ENCODE measurements around the gene MTO1. TPM values are rescaled to one million over a fixed set of nuclear protein-coding genes. Genes with fewer than 3 reads are reported as not detected.
"Not testable (repeated sequence)": the region's sequence is repeated elsewhere in the genome, so short reads cannot be mapped to it uniquely, and the experiment has no call there.

MTO1 gene
- total and polyA plus RNA-seq, 2 donors from 2014 or later = 14.9 to 32.8 TPM

DNA sequence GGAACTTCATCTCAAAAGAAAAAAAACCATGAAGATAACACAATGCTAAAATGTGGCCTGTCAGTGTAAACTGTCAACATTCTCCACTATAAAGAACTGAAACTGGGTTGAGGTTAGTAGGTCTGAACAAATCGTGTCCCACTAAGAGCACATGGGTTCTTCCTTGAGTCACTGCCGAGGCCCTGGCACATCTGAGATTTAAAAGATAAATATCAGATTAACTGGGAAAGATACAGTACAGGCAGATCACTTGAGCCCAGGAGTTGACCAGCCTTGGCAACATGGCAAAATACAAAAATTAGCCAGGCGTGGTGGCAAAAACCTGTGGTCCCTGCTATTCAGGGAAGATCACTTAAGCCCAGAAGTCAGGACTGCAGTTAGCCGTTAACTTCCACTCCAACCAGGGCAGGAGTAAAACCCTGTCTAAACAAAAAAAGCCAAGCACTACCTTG is 53.7 kb downstream of the MTO1 start:
- DNase-seq (no peak), FAIRE-seq (no peak)
- TF ChIP-seq, protein P1, sequence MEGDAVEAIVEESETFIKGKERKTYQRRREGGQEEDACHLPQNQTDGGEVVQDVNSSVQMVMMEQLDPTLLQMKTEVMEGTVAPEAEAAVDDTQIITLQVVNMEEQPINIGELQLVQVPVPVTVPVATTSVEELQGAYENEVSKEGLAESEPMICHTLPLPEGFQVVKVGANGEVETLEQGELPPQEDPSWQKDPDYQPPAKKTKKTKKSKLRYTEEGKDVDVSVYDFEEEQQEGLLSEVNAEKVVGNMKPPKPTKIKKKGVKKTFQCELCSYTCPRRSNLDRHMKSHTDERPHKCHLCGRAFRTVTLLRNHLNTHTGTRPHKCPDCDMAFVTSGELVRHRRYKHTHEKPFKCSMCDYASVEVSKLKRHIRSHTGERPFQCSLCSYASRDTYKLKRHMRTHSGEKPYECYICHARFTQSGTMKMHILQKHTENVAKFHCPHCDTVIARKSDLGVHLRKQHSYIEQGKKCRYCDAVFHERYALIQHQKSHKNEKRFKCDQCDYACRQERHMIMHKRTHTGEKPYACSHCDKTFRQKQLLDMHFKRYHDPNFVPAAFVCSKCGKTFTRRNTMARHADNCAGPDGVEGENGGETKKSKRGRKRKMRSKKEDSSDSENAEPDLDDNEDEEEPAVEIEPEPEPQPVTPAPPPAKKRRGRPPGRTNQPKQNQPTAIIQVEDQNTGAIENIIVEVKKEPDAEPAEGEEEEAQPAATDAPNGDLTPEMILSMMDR (IDR thresholded peaks at IDR 0.05; ENCODE audit: borderline replicate concordance, extremely low read depth, insufficient read depth) = no peak
- intact Hi-C loops (cut with DNase I) = loop anchor here (5.0 kb wide), 1 partner anchor 92 kb away; no protein-coding TSS in a partner anchor
- Histone ChIP-seq H3K9ac (ENCODE audit: low read length in 3 of 3) (peak overlapping the region in 1 of 3 donors; percentile 5), H3K4me1 (ENCODE audit: control insufficient read depth in 2 of 3, insufficient read depth in 2 of 3, low read depth in 1 of 3, low read length in 3 of 3) (peaks cover 3 to 25% (median 16%) of the 10 kb centered on the region in 3 donors), H3K27me3 (ENCODE audit: control insufficient read depth, insufficient read depth, low read length) (no peaks in the 10 kb centered on the region), H3K4me3 (ENCODE audit: low read length in 3 of 3) (no peak overlapping the region), H3K9me3 (ENCODE audit: control insufficient read depth in 2 of 3, insufficient read depth in 1 of 3, low read length in 3 of 3) (no peaks in the 10 kb centered on the region), H3K36me3 (ENCODE audit: control insufficient read depth in 2 of 3, insufficient read depth in 3 of 3, low read length in 3 of 3) (peaks cover 15 to 52% (median 19%) of the 10 kb centered on the region in 3 donors), H3K27ac (ENCODE audit: low read depth in 2 of 2, low read length in 2 of 2) (no peak overlapping the region)

- Histone ChIP-seq H3K9me3 (ENCODE audit: control insufficient read depth in 2 of 3, insufficient read depth in 1 of 3, low read length in 3 of 3) (no peaks in the 10 kb centered on the region), H3K4me3 (ENCODE audit: low read length in 3 of 3) (peak overlapping the region in 2 of 3 donors; percentile 35 to 36), H3K9ac (ENCODE audit: low read length in 3 of 3) (peak overlapping the region in 1 of 3 donors; percentile 59), H3K27ac (ENCODE audit: low read depth in 2 of 2, low read length in 2 of 2) (peak overlapping the region; percentile 23 to 41), H3K27me3 (ENCODE audit: control insufficient read depth, insufficient read depth, low read length) (no peaks in the 10 kb centered on the region), H3K36me3 (ENCODE audit: control insufficient read depth in 2 of 3, insufficient read depth in 3 of 3, low read length in 3 of 3) (peaks cover 15 to 52% (median 19%) of the 10 kb centered on the region in 3 donors), H3K4me1 (ENCODE audit: control insufficient read depth in 2 of 3, insufficient read depth in 2 of 3, low read depth in 1 of 3, low read length in 3 of 3) (peaks cover 3 to 25% (median 16%) of the 10 kb centered on the region in 3 donors)
- FAIRE-seq (no peak), DNase-seq (no peak)
- TF ChIP-seq, protein P1 (IDR thresholded peaks at IDR 0.05; ENCODE audit: borderline replicate concordance, extremely low read depth, insufficient read depth) = no peak
- intact Hi-C loops (cut with DNase I) = loop anchor here (5.0 kb wide), 1 partner anchor 90 kb away; no protein-coding TSS in a partner anchor
These were observed 55.3 kb downstream of the MTO1 start for GRCh38 chr6:73516514-73517489.

DNA sequence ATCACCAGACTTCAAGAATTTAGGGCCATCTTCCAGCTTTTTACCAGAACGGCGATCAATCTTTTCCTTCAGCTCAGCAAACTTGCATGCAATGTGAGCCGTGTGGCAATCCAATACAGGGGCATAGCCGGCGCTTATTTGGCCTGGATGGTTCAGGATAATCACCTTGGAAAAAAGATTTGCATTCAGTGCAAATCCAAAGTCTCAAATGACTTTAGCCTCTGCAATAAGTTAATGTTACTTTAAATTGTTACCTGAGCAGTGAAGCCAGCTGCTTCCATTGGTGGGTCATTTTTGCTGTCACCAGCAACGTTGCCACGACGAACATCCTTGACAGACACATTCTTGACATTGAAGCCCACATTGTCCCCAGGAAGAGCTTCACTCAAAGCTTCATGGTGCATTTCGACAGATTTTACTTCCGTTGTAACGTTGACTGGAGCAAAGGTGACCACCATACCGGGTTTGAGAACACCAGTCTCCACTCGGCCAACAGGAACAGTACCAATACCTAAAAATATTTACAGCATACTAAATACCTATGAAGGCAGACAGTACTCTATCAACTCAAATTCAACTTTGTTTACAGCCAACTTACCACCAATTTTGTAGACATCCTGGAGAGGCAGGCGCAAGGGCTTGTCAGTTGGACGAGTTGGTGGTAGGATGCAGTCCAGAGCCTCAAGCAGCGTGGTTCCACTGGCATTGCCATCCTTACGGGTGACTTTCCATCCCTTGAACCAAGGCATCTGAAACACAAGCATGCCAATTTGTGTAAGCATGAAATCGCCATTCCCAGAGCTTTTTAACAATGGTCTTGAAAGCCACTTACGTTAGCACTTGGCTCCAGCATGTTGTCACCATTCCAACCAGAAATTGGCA is 56.8 kb downstream of the MTO1 start:
- peak overlapping the region; percentile 6 to 40 for H3K27ac ChIP-seq (ENCODE audit: low read depth in 2 of 2, low read length in 2 of 2)
- intact Hi-C loops (cut with DNase I) = loop anchor here (5.0 kb wide), 1 partner anchor 89 kb away; no protein-coding TSS in a partner anchor
- H3K4me3 ChIP-seq (ENCODE audit: low read length in 3 of 3) = peak overlapping the region; percentile 36 to 98 (median 72)
- peaks cover 15 to 52% (median 19%) of the 10 kb centered on the region in 3 donors for H3K36me3 ChIP-seq (ENCODE audit: control insufficient read depth in 2 of 3, insufficient read depth in 3 of 3, low read length in 3 of 3)
- peaks cover 3 to 30% (median 16%) of the 10 kb centered on the region in 3 donors for H3K4me1 ChIP-seq (ENCODE audit: control insufficient read depth in 2 of 3, insufficient read depth in 2 of 3, low read depth in 1 of 3, low read length in 3 of 3)
- DNase-seq; H3K27me3 ChIP-seq (ENCODE audit: control insufficient read depth, insufficient read depth, low read length); FAIRE-seq; H3K9me3 ChIP-seq (ENCODE audit: control insufficient read depth in 2 of 3, insufficient read depth in 1 of 3, low read length in 3 of 3): not testable (repeated sequence)
- peak overlapping the region; percentile 8 to 99 (median 31) for H3K9ac ChIP-seq (ENCODE audit: low read length in 3 of 3)

GRCh38 chr6:73518982-73519881 is 57.7 kb downstream of the MTO1 start:
- peak overlapping the region; percentile 99 to 100 for H3K27ac ChIP-seq (ENCODE audit: low read depth in 2 of 2, low read length in 2 of 2)
- intact Hi-C loops (cut with DNase I) = loop anchor here (5.0 kb wide), 1 partner anchor 88 kb away; no protein-coding TSS in a partner anchor
- H3K9me3 ChIP-seq (ENCODE audit: control insufficient read depth in 2 of 3, insufficient read depth in 1 of 3, low read length in 3 of 3); FAIRE-seq; DNase-seq; H3K27me3 ChIP-seq (ENCODE audit: control insufficient read depth, insufficient read depth, low read length): not testable (repeated sequence)
- H3K4me1 ChIP-seq (ENCODE audit: control insufficient read depth in 2 of 3, insufficient read depth in 2 of 3, low read depth in 1 of 3, low read length in 3 of 3) = peaks cover 3 to 34% (median 16%) of the 10 kb centered on the region in 3 donors
- H3K9ac ChIP-seq (ENCODE audit: low read length in 3 of 3) = peak overlapping the region; percentile 98 to 100 (median 99)
- H3K36me3 ChIP-seq (ENCODE audit: control insufficient read depth in 2 of 3, insufficient read depth in 3 of 3, low read length in 3 of 3) = peaks cover 15 to 52% (median 19%) of the 10 kb centered on the region in 3 donors
- H3K4me3 ChIP-seq (ENCODE audit: low read length in 3 of 3) = peak overlapping the region; percentile 95 to 98 (median 98)
